Measurements from ENCODE around the gene FGD6. TPM values are rescaled to one million over a fixed set of nuclear protein-coding genes. Genes with fewer than 3 reads are reported as not detected.

Gene FGD6
- total RNA-seq, 1 donor from 2014 or later = 17.7 TPM

- DNase-seq (ENCODE audit: extremely low spot score in 2 of 2) = no peak
- intact Hi-C loops (cut with DNase I) = no loop called here
- Histone ChIP-seq H3K36me3 (no peaks in the 10 kb centered on the region), H3K27ac (no peak overlapping the region), H3K4me3 (no peak overlapping the region), H3K27me3 (no peaks in the 10 kb centered on the region), H3K4me1 (no peaks in the 10 kb centered on the region), H3K9me3 (no peaks in the 10 kb centered on the region)
- TF ChIP-seq POLR2AphosphoS5 (IDR thresholded peaks at IDR 0.05; ENCODE audit: insufficient read depth in 1 of 2, low read depth in 1 of 2) = no peak
- TF ChIP-seq CTCF (IDR thresholded peaks at IDR 0.05) = no peak
- TF ChIP-seq POLR2A (IDR thresholded peaks at IDR 0.05) = no peak
Measured at GRCh38 chr12:95191060-95191696, 26.1 kb downstream of the FGD6 start.

GRCh38 chr12:95187865-95188415, 29.3 kb downstream of the FGD6 start:
- DNase-seq (ENCODE audit: extremely low spot score in 2 of 2) = no peak
- H3K27me3 ChIP-seq = no peaks in the 10 kb centered on the region
- H3K4me3 ChIP-seq = no peak overlapping the region
- H3K27ac ChIP-seq = no peak overlapping the region
- H3K36me3 ChIP-seq = no peaks in the 10 kb centered on the region
- H3K4me1 ChIP-seq = no peaks in the 10 kb centered on the region
- TF ChIP-seq POLR2A (IDR thresholded peaks at IDR 0.05) (no peak), POLR2AphosphoS5 (IDR thresholded peaks at IDR 0.05; ENCODE audit: insufficient read depth in 1 of 2, low read depth in 1 of 2) (no peak), CTCF (IDR thresholded peaks at IDR 0.05) (no peak)
- H3K9me3 ChIP-seq = no peaks in the 10 kb centered on the region
- intact Hi-C loops (cut with DNase I) = no loop called here

GRCh38 chr12:95185854-95186253, 31.4 kb downstream of the FGD6 start:
- H3K36me3 ChIP-seq = no peaks in the 10 kb centered on the region
- H3K4me1 ChIP-seq = no peaks in the 10 kb centered on the region
- H3K27me3 ChIP-seq = no peaks in the 10 kb centered on the region
- H3K27ac ChIP-seq = no peak overlapping the region
- no peaks in the 10 kb centered on the region for H3K9me3 ChIP-seq
- TF ChIP-seq POLR2A (IDR thresholded peaks at IDR 0.05) = no peak
- no peak for TF ChIP-seq POLR2AphosphoS5 (IDR thresholded peaks at IDR 0.05; ENCODE audit: insufficient read depth in 1 of 2, low read depth in 1 of 2)
- no peak for TF ChIP-seq CTCF (IDR thresholded peaks at IDR 0.05)
- DNase-seq (ENCODE audit: extremely low spot score in 2 of 2) = no peak
- intact Hi-C loops (cut with DNase I) = no loop called here
- H3K4me3 ChIP-seq = no peak overlapping the region

GRCh38 chr12:95185072-95185471, 32.2 kb downstream of the FGD6 start:
- H3K9me3 ChIP-seq = no peaks in the 10 kb centered on the region
- H3K4me3 ChIP-seq = no peak overlapping the region
- intact Hi-C loops (cut with DNase I) = no loop called here
- DNase-seq (ENCODE audit: extremely low spot score in 2 of 2) = no peak
- no peaks in the 10 kb centered on the region for H3K4me1 ChIP-seq
- TF ChIP-seq POLR2A (IDR thresholded peaks at IDR 0.05) (no peak), CTCF (IDR thresholded peaks at IDR 0.05) (no peak), POLR2AphosphoS5 (IDR thresholded peaks at IDR 0.05; ENCODE audit: insufficient read depth in 1 of 2, low read depth in 1 of 2) (no peak)
- no peaks in the 10 kb centered on the region for H3K36me3 ChIP-seq
- H3K27ac ChIP-seq = no peak overlapping the region
- H3K27me3 ChIP-seq = no peaks in the 10 kb centered on the region

- Histone ChIP-seq H3K36me3 (no peaks in the 10 kb centered on the region), H3K4me3 (no peak overlapping the region), H3K27me3 (no peaks in the 10 kb centered on the region), H3K9me3 (no peaks in the 10 kb centered on the region), H3K4me1 (no peaks in the 10 kb centered on the region), H3K27ac (no peak overlapping the region)
- intact Hi-C loops (cut with DNase I) = no loop called here
- TF ChIP-seq CTCF (IDR thresholded peaks at IDR 0.05) = no peak
- no peak for TF ChIP-seq POLR2AphosphoS5 (IDR thresholded peaks at IDR 0.05; ENCODE audit: insufficient read depth in 1 of 2, low read depth in 1 of 2)
- no peak for TF ChIP-seq POLR2A (IDR thresholded peaks at IDR 0.05)
- no peak for DNase-seq (ENCODE audit: extremely low spot score in 2 of 2)
Measured at GRCh38 chr12:95184121-95184520, 33.1 kb downstream of the FGD6 start.
